ENCODE data around the gene AMT.
"Not testable (repeated sequence)": the region's sequence is repeated elsewhere in the genome, so short reads cannot be mapped to it uniquely, and the experiment has no call there.

AMT gene

GRCh38 chr3:49421890-49422378 lies 339 bp downstream of the AMT start:
- DNase-seq = no peak

GRCh38 chr3:49417516-49418120 lies 4.7 kb downstream of the AMT start:
- DNase-seq = no peak

GRCh38 chr3:49416867-49417266 lies 5.4 kb downstream of the AMT start:
- DNase-seq = no peak

GRCh38 chr3:49415931-49416601 lies 6.2 kb downstream of the AMT start:
- no peak for DNase-seq

GRCh38 chr3:49414753-49415152 lies 7.5 kb downstream of the AMT start:
- DNase-seq = no peak

GRCh38 chr3:49413338-49413734 lies 8.9 kb downstream of the AMT start:
- no peak for DNase-seq

- no peak for DNase-seq
Measured at GRCh38 chr3:49412632-49413337, 9.5 kb downstream of the AMT start.

- peak; percentile 98 for DNase-seq
Measured at GRCh38 chr3:49411968-49412631, 10.2 kb downstream of the AMT start, which contains the start of the genes RHOA and TCTA. Gene RHOA, minus strand, starts transcription at chr3:49411976. Its CDS starts 36,387 bp downstream, at chr3:49375589. Gene TCTA, plus strand, starts transcription at chr3:49412423. Its CDS starts 4 bp downstream, at chr3:49412427.

- DNase-seq = peak; percentile 12
Measured at GRCh38 chr3:49411535-49411967, 10.7 kb downstream of the AMT start.

- no peak for DNase-seq
Measured at GRCh38 chr3:49410846-49411534, 11.3 kb downstream of the AMT start.

GRCh38 chr3:49410066-49410845 lies 12.0 kb downstream of the AMT start:
- no peak for DNase-seq

- no peak for DNase-seq
Measured at GRCh38 chr3:49406571-49407565, 15.4 kb downstream of the AMT start.

GRCh38 chr3:49405570-49405969 lies 16.7 kb downstream of the AMT start:
- DNase-seq = not testable (repeated sequence)

- DNase-seq = no peak
Measured at GRCh38 chr3:49403891-49404290, 18.4 kb downstream of the AMT start.

GRCh38 chr3:49401766-49402165 lies 20.5 kb downstream of the AMT start:
- no peak for DNase-seq

- no peak for DNase-seq
Measured at GRCh38 chr3:49399461-49399860, 22.8 kb downstream of the AMT start.

- DNase-seq = no peak
Measured at GRCh38 chr3:49397470-49397869, 24.8 kb downstream of the AMT start.

GRCh38 chr3:49391310-49391709 lies 31.0 kb downstream of the AMT start:
- DNase-seq = not testable (repeated sequence)

GRCh38 chr3:49389297-49389696 lies 33.0 kb downstream of the AMT start:
- no peak for DNase-seq

- no peak for DNase-seq
Measured at GRCh38 chr3:49388289-49388820, 33.9 kb downstream of the AMT start.

All from NCI-H345 (cell line).